ENCODE measurements around the gene TCP11. TPM values are rescaled to one million over a fixed set of nuclear protein-coding genes. Genes with fewer than 3 reads are reported as not detected.

Gene TCP11
- not detected for total RNA-seq
- long read RNA-seq: 0 reads

GRCh38 chr6:35141007-35141655 is at the start of gene TCP11:
TCP11 (minus strand) TSS chr6:35141339; CDS start chr6:35140870, 469 bp downstream.
- intact Hi-C loops (cut with micrococcal nuclease): loop anchor here (5.0 to 10.0 kb wide), 3 partner anchors 64 to 154 kb away; no protein-coding TSS in a partner anchor
- Histone ChIP-seq H3K36me3 (no peaks in the 10 kb centered on the region), H3K4me3 (peak within 1 kb of the TSS; percentile 48), H3K27ac (replicated peaks) (no peak within 1 kb of the TSS), H3K27me3 (ENCODE audit: low read depth) (no peaks in the 10 kb centered on the region), H3K9me3 (replicated peaks) (no peaks in the 10 kb centered on the region), H3K4me1 (peaks cover 19% of the 10 kb centered on the region)
- no peak for TF ChIP-seq CTCF (IDR thresholded peaks at IDR 0.05; ENCODE audit: borderline replicate concordance)
- peak; percentile 28 for DNase-seq

- Histone ChIP-seq H3K27me3 (ENCODE audit: low read depth) (no peaks in the 10 kb centered on the region), H3K9me3 (replicated peaks) (no peaks in the 10 kb centered on the region), H3K4me1 (peaks cover 9% of the 10 kb centered on the region), H3K36me3 (no peaks in the 10 kb centered on the region), H3K27ac (replicated peaks) (no peak overlapping the region), H3K4me3 (no peak overlapping the region)
- no peak for TF ChIP-seq CTCF (IDR thresholded peaks at IDR 0.05; ENCODE audit: borderline replicate concordance)
- intact Hi-C loops (cut with micrococcal nuclease): no loop called here
- DNase-seq: no peak
Observed at GRCh38 chr6:35190306-35190705, 49.2 kb upstream of the TCP11 start.

- intact Hi-C loops (cut with micrococcal nuclease): no loop called here
- Histone ChIP-seq H3K4me3 (no peak overlapping the region), H3K27ac (replicated peaks) (no peak overlapping the region), H3K27me3 (ENCODE audit: low read depth) (no peaks in the 10 kb centered on the region), H3K9me3 (replicated peaks) (no peaks in the 10 kb centered on the region), H3K36me3 (no peaks in the 10 kb centered on the region), H3K4me1 (peaks cover 22% of the 10 kb centered on the region)
- no peak for TF ChIP-seq CTCF (IDR thresholded peaks at IDR 0.05; ENCODE audit: borderline replicate concordance)
- DNase-seq: no peak
Observed at GRCh38 chr6:35188886-35189285, 47.7 kb upstream of the TCP11 start.

GRCh38 chr6:35186571-35186970 is 45.4 kb upstream of the TCP11 start:
- peaks cover 9% of the 10 kb centered on the region for H3K27me3 ChIP-seq (ENCODE audit: low read depth)
- H3K4me1 ChIP-seq: peaks cover 43% of the 10 kb centered on the region
- no peaks in the 10 kb centered on the region for H3K36me3 ChIP-seq
- DNase-seq: no peak
- no peaks in the 10 kb centered on the region for H3K9me3 ChIP-seq (replicated peaks)
- no peak overlapping the region for H3K27ac ChIP-seq (replicated peaks)
- TF ChIP-seq CTCF (IDR thresholded peaks at IDR 0.05; ENCODE audit: borderline replicate concordance): no peak
- H3K4me3 ChIP-seq: no peak overlapping the region
- intact Hi-C loops (cut with micrococcal nuclease): no loop called here

- H3K36me3 ChIP-seq: no peaks in the 10 kb centered on the region
- H3K9me3 ChIP-seq (replicated peaks): no peaks in the 10 kb centered on the region
- intact Hi-C loops (cut with micrococcal nuclease): no loop called here
- no peak for TF ChIP-seq CTCF (IDR thresholded peaks at IDR 0.05; ENCODE audit: borderline replicate concordance)
- no peak for DNase-seq
- H3K27me3 ChIP-seq (ENCODE audit: low read depth): peaks cover 9% of the 10 kb centered on the region
- H3K4me1 ChIP-seq: peaks cover 49% of the 10 kb centered on the region
- peak overlapping the region; percentile 80 for H3K27ac ChIP-seq (replicated peaks)
- no peak overlapping the region for H3K4me3 ChIP-seq
Observed at GRCh38 chr6:35185971-35186370, 44.8 kb upstream of the TCP11 start.
